ENCODE measurements around the gene SLC49A3. TPM values are rescaled to one million over a fixed set of nuclear protein-coding genes. Genes with fewer than 3 reads are reported as not detected.
"Not testable (repeated sequence)": the region's sequence is repeated elsewhere in the genome, so short reads cannot be mapped to it uniquely, and the experiment has no call there.

SLC49A3 gene
- total and polyA plus RNA-seq, 2 donors (not counting 1 experiment from before 2014, with no cell fraction given), result 0.42 to 5.1 TPM

GRCh38 chr4:702618-703048 is 13.7 kb upstream of the SLC49A3 start:
- H3K4me2 ChIP-seq (ENCODE audit: extremely low read depth, insufficient read depth, low read length), result no peak overlapping the region
- H3K9ac ChIP-seq (ENCODE audit: insufficient read depth, low read length), result no peak overlapping the region
- H2AFZ ChIP-seq (ENCODE audit: low read length), result no peak overlapping the region
- no peak for TF ChIP-seq EZH2 (IDR thresholded peaks at IDR 0.05; ENCODE audit: low read length, missing control alignments)
- no peak for TF ChIP-seq CTCF (conservative IDR thresholded peaks at IDR 0.05 in 1 of 2, IDR thresholded peaks at IDR 0.05 in 1 of 2; ENCODE audit: low read depth in 1 of 2, low read length in 2 of 2)
- no peak overlapping the region for H3K27ac ChIP-seq (ENCODE audit: insufficient read depth, low read length)
- no peaks in the 10 kb centered on the region for H3K36me3 ChIP-seq (ENCODE audit: control insufficient read depth, insufficient read depth, low read length)
- no peak overlapping the region for H3K4me3 ChIP-seq (replicated peaks in 1 of 4; ENCODE audit: control extremely low read depth in 1 of 4, insufficient read depth in 1 of 4, low read depth in 3 of 4, low read length in 4 of 4)
- no peaks in the 10 kb centered on the region for H4K20me1 ChIP-seq (ENCODE audit: control insufficient read depth, extremely low read depth, insufficient read depth, low read length)
- no peaks in the 10 kb centered on the region for H3K9me3 ChIP-seq (ENCODE audit: control insufficient read depth, insufficient read depth, low read depth, low read length)
- no peaks in the 10 kb centered on the region for H3K4me1 ChIP-seq (ENCODE audit: control insufficient read depth, extremely low read depth, insufficient read depth, low read length)
- H3K27me3 ChIP-seq (ENCODE audit: control insufficient read depth, insufficient read depth, low read length), result no peaks in the 10 kb centered on the region
- peaks cover 11% of the 10 kb centered on the region for H3K79me2 ChIP-seq (ENCODE audit: control insufficient read depth, insufficient read depth, low read length)
- no peak for DNase-seq (ENCODE audit: low read depth in 2 of 2)

GRCh38 chr4:700587-701264 is 11.8 kb upstream of the SLC49A3 start:
- no peak overlapping the region for H3K4me3 ChIP-seq (replicated peaks in 1 of 4; ENCODE audit: control extremely low read depth in 1 of 4, insufficient read depth in 1 of 4, low read depth in 3 of 4, low read length in 4 of 4)
- no peaks in the 10 kb centered on the region for H4K20me1 ChIP-seq (ENCODE audit: control insufficient read depth, extremely low read depth, insufficient read depth, low read length)
- H3K79me2 ChIP-seq (ENCODE audit: control insufficient read depth, insufficient read depth, low read length), result no peaks in the 10 kb centered on the region
- DNase-seq (ENCODE audit: low read depth in 2 of 2), result no peak
- TF ChIP-seq EZH2 (IDR thresholded peaks at IDR 0.05; ENCODE audit: low read length, missing control alignments), result no peak
- no peak for TF ChIP-seq CTCF (conservative IDR thresholded peaks at IDR 0.05 in 1 of 2, IDR thresholded peaks at IDR 0.05 in 1 of 2; ENCODE audit: low read depth in 1 of 2, low read length in 2 of 2)
- H3K4me1 ChIP-seq (ENCODE audit: control insufficient read depth, extremely low read depth, insufficient read depth, low read length), result no peaks in the 10 kb centered on the region
- H2AFZ ChIP-seq (ENCODE audit: low read length), result no peak overlapping the region
- no peak overlapping the region for H3K27ac ChIP-seq (ENCODE audit: insufficient read depth, low read length)
- no peaks in the 10 kb centered on the region for H3K9me3 ChIP-seq (ENCODE audit: control insufficient read depth, insufficient read depth, low read depth, low read length)
- H3K9ac ChIP-seq (ENCODE audit: insufficient read depth, low read length), result no peak overlapping the region
- no peak overlapping the region for H3K4me2 ChIP-seq (ENCODE audit: extremely low read depth, insufficient read depth, low read length)
- no peaks in the 10 kb centered on the region for H3K36me3 ChIP-seq (ENCODE audit: control insufficient read depth, insufficient read depth, low read length)
- H3K27me3 ChIP-seq (ENCODE audit: control insufficient read depth, insufficient read depth, low read length), result no peaks in the 10 kb centered on the region

- Histone ChIP-seq H3K27ac (ENCODE audit: insufficient read depth, low read length) (no peak overlapping the region), H3K36me3 (ENCODE audit: control insufficient read depth, insufficient read depth, low read length) (no peaks in the 10 kb centered on the region), H3K27me3 (ENCODE audit: control insufficient read depth, insufficient read depth, low read length) (no peaks in the 10 kb centered on the region), H3K4me3 (replicated peaks in 1 of 4; ENCODE audit: control extremely low read depth in 1 of 4, insufficient read depth in 1 of 4, low read depth in 3 of 4, low read length in 4 of 4) (no peak overlapping the region), H3K4me2 (ENCODE audit: extremely low read depth, insufficient read depth, low read length) (no peak overlapping the region), H3K4me1 (ENCODE audit: control insufficient read depth, extremely low read depth, insufficient read depth, low read length) (no peaks in the 10 kb centered on the region), H3K9me3 (ENCODE audit: control insufficient read depth, insufficient read depth, low read depth, low read length) (no peaks in the 10 kb centered on the region), H2AFZ (ENCODE audit: low read length) (no peak overlapping the region), H4K20me1 (ENCODE audit: control insufficient read depth, extremely low read depth, insufficient read depth, low read length) (no peaks in the 10 kb centered on the region), H3K9ac (ENCODE audit: insufficient read depth, low read length) (no peak overlapping the region), H3K79me2 (ENCODE audit: control insufficient read depth, insufficient read depth, low read length) (no peaks in the 10 kb centered on the region)
- no peak for TF ChIP-seq CTCF (conservative IDR thresholded peaks at IDR 0.05 in 1 of 2, IDR thresholded peaks at IDR 0.05 in 1 of 2; ENCODE audit: low read depth in 1 of 2, low read length in 2 of 2)
- no peak for TF ChIP-seq EZH2 (IDR thresholded peaks at IDR 0.05; ENCODE audit: low read length, missing control alignments)
- no peak for DNase-seq (ENCODE audit: low read depth in 2 of 2)
Observed at GRCh38 chr4:699816-700580, 11.0 kb upstream of the SLC49A3 start.

- H4K20me1 ChIP-seq (ENCODE audit: control insufficient read depth, extremely low read depth, insufficient read depth, low read length); H3K4me2 ChIP-seq (ENCODE audit: extremely low read depth, insufficient read depth, low read length); H3K9ac ChIP-seq (ENCODE audit: insufficient read depth, low read length); H3K27ac ChIP-seq (ENCODE audit: insufficient read depth, low read length); H2AFZ ChIP-seq (ENCODE audit: low read length); H3K4me1 ChIP-seq (ENCODE audit: control insufficient read depth, extremely low read depth, insufficient read depth, low read length); H3K27me3 ChIP-seq (ENCODE audit: control insufficient read depth, insufficient read depth, low read length); H3K4me3 ChIP-seq (replicated peaks in 1 of 4; ENCODE audit: control extremely low read depth in 1 of 4, insufficient read depth in 1 of 4, low read depth in 3 of 4, low read length in 4 of 4); DNase-seq (ENCODE audit: low read depth in 2 of 2); H3K9me3 ChIP-seq (ENCODE audit: control insufficient read depth, insufficient read depth, low read depth, low read length); H3K36me3 ChIP-seq (ENCODE audit: control insufficient read depth, insufficient read depth, low read length); H3K79me2 ChIP-seq (ENCODE audit: control insufficient read depth, insufficient read depth, low read length): not testable (repeated sequence)
Observed at GRCh38 chr4:694341-694940, 5.5 kb upstream of the SLC49A3 start.
